ENCODE data around the gene ABCC1. TPM values are rescaled to one million over a fixed set of nuclear protein-coding genes. Genes with fewer than 3 reads are reported as not detected.
A peak's percentile ranks its signal among the peaks of the same experiment; 100 is the strongest.

ABCC1 gene
- polyA plus RNA-seq, 3 donors = 1.4 to 23.6 (median 3.0) TPM

DNA sequence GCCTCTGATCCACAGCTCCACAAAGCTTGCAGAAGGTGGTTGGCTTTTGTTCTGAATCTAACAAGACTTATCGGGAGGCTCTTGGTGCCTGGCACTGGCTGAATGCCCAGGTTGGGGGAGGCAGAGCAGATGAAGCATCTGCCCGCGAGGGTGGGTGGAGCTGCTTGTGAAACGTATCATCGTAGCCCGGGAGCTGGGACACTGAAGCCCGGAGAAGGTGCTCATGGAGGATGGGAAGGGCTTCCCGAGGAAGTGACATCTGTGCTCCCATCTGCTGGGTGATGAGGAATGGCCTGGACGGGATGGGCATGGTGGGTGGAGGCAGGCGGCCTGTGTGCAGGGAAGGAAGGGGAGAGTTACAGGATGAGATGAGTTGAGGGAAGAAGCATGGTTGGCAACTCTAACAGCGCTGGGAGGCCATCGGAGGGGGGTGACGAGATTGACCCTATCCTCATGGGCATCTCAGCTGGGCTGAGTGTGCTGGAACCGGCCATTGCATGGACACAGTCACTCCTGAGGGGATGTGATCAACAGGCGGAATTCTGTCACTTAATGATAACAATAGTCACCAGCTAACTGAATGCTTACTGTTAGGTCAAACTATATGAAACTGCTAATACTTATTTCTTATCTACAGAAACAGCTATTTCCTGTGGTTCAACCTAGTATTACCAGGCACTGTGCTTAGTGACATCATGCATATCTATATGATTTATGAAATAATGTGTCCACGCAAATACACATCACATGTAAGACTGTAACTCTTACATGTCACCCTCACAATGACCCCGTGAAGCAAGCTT is 171.2 kb downstream of the ABCC1 start:
- Mint-ChIP-seq H3K9me3 (peaks cover 25 to 40% (median 36%) of the 10 kb centered on the region in 7 donors), H3K36me3 (peaks cover 89 to 96% of the 10 kb centered on the region in 2 donors), H3K27ac (peak overlapping the region in 1 of 7 donors; percentile 38), H3K4me1 (peaks cover 12% of the 10 kb centered on the region), H3K4me3 (no peak overlapping the region), H3K27me3 (ENCODE audit: low read depth in 3 of 3) (peaks cover 0 to 3% (median 3%) of the 10 kb centered on the region in 3 donors)
- no peaks in the 10 kb centered on the region for H3K79me2 ChIP-seq (ENCODE audit: insufficient read depth, low read length)
- intact Hi-C loops (cut with micrococcal nuclease) = no loop called here
- no peak overlapping the region for H3K4me3 ChIP-seq (replicated peaks in 1 of 3; ENCODE audit: low read depth in 2 of 3, low read length in 3 of 3)
- H3K9me3 ChIP-seq (replicated peaks in 1 of 2; ENCODE audit: control insufficient read depth in 1 of 2, insufficient read depth in 1 of 2, low read length in 2 of 2) = peaks cover 31 to 32% of the 10 kb centered on the region in 2 donors
- no peak overlapping the region for H3K27ac ChIP-seq (ENCODE audit: low read depth in 1 of 2, low read length in 2 of 2)
- no peak overlapping the region for H3K4me2 ChIP-seq (replicated peaks; ENCODE audit: extremely low read depth, low read length, poor library complexity, severe bottlenecking)
- no peaks in the 10 kb centered on the region for H3K4me1 ChIP-seq (ENCODE audit: control insufficient read depth in 1 of 2, insufficient read depth in 2 of 2, low read length in 2 of 2)
- H3K27me3 ChIP-seq (ENCODE audit: control insufficient read depth in 2 of 2, insufficient read depth in 2 of 2, low read length in 2 of 2) = no peaks in the 10 kb centered on the region
- peaks cover 71 to 99% of the 10 kb centered on the region in 2 donors for H3K36me3 ChIP-seq (replicated peaks in 1 of 2; ENCODE audit: control insufficient read depth in 1 of 2, insufficient read depth in 2 of 2, low read length in 2 of 2)
- no peak overlapping the region for H3K9ac ChIP-seq (ENCODE audit: insufficient read depth, low read length, poor library complexity, severe bottlenecking)
- no peak for DNase-seq
- 5% methylated on average over 11 of the region's 17 CpGs for WGBS (ENCODE audit: insufficient coverage)
- H2AFZ ChIP-seq (ENCODE audit: insufficient read depth, low read depth, low read length, poor library complexity, severe bottlenecking) = no peak overlapping the region
- peaks cover 16% of the 10 kb centered on the region for H4K20me1 ChIP-seq (ENCODE audit: insufficient read depth, low read length)
- TF ChIP-seq, protein P1, sequence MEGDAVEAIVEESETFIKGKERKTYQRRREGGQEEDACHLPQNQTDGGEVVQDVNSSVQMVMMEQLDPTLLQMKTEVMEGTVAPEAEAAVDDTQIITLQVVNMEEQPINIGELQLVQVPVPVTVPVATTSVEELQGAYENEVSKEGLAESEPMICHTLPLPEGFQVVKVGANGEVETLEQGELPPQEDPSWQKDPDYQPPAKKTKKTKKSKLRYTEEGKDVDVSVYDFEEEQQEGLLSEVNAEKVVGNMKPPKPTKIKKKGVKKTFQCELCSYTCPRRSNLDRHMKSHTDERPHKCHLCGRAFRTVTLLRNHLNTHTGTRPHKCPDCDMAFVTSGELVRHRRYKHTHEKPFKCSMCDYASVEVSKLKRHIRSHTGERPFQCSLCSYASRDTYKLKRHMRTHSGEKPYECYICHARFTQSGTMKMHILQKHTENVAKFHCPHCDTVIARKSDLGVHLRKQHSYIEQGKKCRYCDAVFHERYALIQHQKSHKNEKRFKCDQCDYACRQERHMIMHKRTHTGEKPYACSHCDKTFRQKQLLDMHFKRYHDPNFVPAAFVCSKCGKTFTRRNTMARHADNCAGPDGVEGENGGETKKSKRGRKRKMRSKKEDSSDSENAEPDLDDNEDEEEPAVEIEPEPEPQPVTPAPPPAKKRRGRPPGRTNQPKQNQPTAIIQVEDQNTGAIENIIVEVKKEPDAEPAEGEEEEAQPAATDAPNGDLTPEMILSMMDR (IDR thresholded peaks at IDR 0.05) = no peak

DNA sequence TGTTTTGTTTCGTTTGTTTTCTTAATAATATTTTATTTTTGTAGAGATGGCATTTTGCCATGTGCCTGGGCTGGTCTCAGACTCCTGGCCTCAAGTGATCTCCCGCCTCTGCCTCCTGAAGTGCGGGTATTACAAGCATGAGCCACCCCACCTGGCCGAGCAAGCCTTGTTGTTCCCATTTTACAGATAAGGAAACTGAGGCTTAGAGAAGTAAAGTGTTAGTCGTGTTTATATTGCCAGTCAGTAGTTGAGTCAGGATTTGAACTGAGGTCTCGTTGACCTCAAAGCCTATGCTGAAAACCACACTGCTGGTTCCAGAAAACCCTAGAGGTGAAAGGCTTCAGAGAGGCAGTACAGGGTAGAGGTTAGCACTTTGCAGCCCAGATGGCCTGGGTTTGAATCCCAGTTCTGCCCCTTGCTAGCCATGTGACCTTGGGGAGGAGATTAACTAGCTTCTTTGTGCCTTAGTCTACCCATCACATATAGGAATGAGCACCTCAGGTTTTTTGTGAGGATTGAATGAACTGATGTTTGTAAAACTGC is 171.8 kb downstream of the ABCC1 start:
- WGBS (ENCODE audit: insufficient coverage) = 62% methylated on average over 5 of the region's 6 CpGs
- no peak overlapping the region for H3K4me3 ChIP-seq (replicated peaks in 1 of 3; ENCODE audit: low read depth in 2 of 3, low read length in 3 of 3)
- Mint-ChIP-seq H3K9me3 (peaks cover 21 to 40% (median 33%) of the 10 kb centered on the region in 7 donors), H3K4me3 (no peak overlapping the region), H3K27ac (no peak overlapping the region), H3K36me3 (peaks cover 90 to 96% of the 10 kb centered on the region in 2 donors), H3K4me1 (peaks cover 12% of the 10 kb centered on the region), H3K27me3 (ENCODE audit: low read depth in 3 of 3) (peaks cover 0 to 3% (median 3%) of the 10 kb centered on the region in 3 donors)
- no peak overlapping the region for H3K27ac ChIP-seq (ENCODE audit: low read depth in 1 of 2, low read length in 2 of 2)
- DNase-seq = no peak
- no peaks in the 10 kb centered on the region for H3K79me2 ChIP-seq (ENCODE audit: insufficient read depth, low read length)
- H3K9me3 ChIP-seq (replicated peaks in 1 of 2; ENCODE audit: control insufficient read depth in 1 of 2, insufficient read depth in 1 of 2, low read length in 2 of 2) = peaks cover 31 to 32% of the 10 kb centered on the region in 2 donors
- intact Hi-C loops (cut with micrococcal nuclease) = no loop called here
- peaks cover 71 to 99% of the 10 kb centered on the region in 2 donors for H3K36me3 ChIP-seq (replicated peaks in 1 of 2; ENCODE audit: control insufficient read depth in 1 of 2, insufficient read depth in 2 of 2, low read length in 2 of 2)
- peaks cover 16% of the 10 kb centered on the region for H4K20me1 ChIP-seq (ENCODE audit: insufficient read depth, low read length)
- H3K9ac ChIP-seq (ENCODE audit: insufficient read depth, low read length, poor library complexity, severe bottlenecking) = no peak overlapping the region
- no peaks in the 10 kb centered on the region for H3K4me1 ChIP-seq (ENCODE audit: control insufficient read depth in 1 of 2, insufficient read depth in 2 of 2, low read length in 2 of 2)
- no peak overlapping the region for H3K4me2 ChIP-seq (replicated peaks; ENCODE audit: extremely low read depth, low read length, poor library complexity, severe bottlenecking)
- no peak overlapping the region for H2AFZ ChIP-seq (ENCODE audit: insufficient read depth, low read depth, low read length, poor library complexity, severe bottlenecking)
- no peaks in the 10 kb centered on the region for H3K27me3 ChIP-seq (ENCODE audit: control insufficient read depth in 2 of 2, insufficient read depth in 2 of 2, low read length in 2 of 2)
- TF ChIP-seq, protein P1 (IDR thresholded peaks at IDR 0.05) = no peak
